ENCODE measurements around the gene FBL.
"Not testable (repeated sequence)": the region's sequence is repeated elsewhere in the genome, so short reads cannot be mapped to it uniquely, and the experiment has no call there.

FBL gene

GRCh38 chr19:39845933-39846677, at the start of gene FBL:
Gene FBL, minus strand, starts transcription at chr19:39846379. Its CDS starts 79 bp downstream, at chr19:39846300.
- DNase-seq (ENCODE audit: low spot score), result peak; percentile 99

GRCh38 chr19:39895096-39895495, 48.9 kb upstream of the FBL start:
- not testable (repeated sequence) for DNase-seq (ENCODE audit: low spot score)

GRCh38 chr19:39894236-39894606, 48.0 kb upstream of the FBL start:
- not testable (repeated sequence) for DNase-seq (ENCODE audit: low spot score)

GRCh38 chr19:39893366-39894235, 47.4 kb upstream of the FBL start:
- not testable (repeated sequence) for DNase-seq (ENCODE audit: low spot score)

GRCh38 chr19:39892506-39892902, 46.3 kb upstream of the FBL start:
- not testable (repeated sequence) for DNase-seq (ENCODE audit: low spot score)

- not testable (repeated sequence) for DNase-seq (ENCODE audit: low spot score)
These were observed 45.7 kb upstream of the FBL start for GRCh38 chr19:39891660-39892505.

- no peak for DNase-seq (ENCODE audit: low spot score)
These were observed 44.8 kb upstream of the FBL start for GRCh38 chr19:39890755-39891551.

- DNase-seq (ENCODE audit: low spot score), result not testable (repeated sequence)
These were observed 43.9 kb upstream of the FBL start for GRCh38 chr19:39889872-39890754.

- DNase-seq (ENCODE audit: low spot score), result not testable (repeated sequence)
These were observed 41.3 kb upstream of the FBL start for GRCh38 chr19:39887456-39887951.

GRCh38 chr19:39885821-39886554, 39.8 kb upstream of the FBL start:
- DNase-seq (ENCODE audit: low spot score), result not testable (repeated sequence)

GRCh38 chr19:39884721-39885120, 38.5 kb upstream of the FBL start:
- DNase-seq (ENCODE audit: low spot score), result not testable (repeated sequence)

GRCh38 chr19:39882645-39883044, 36.5 kb upstream of the FBL start:
- DNase-seq (ENCODE audit: low spot score), result not testable (repeated sequence)

- DNase-seq (ENCODE audit: low spot score), result not testable (repeated sequence)
These were observed 35.4 kb upstream of the FBL start for GRCh38 chr19:39881495-39882110.

- DNase-seq (ENCODE audit: low spot score), result not testable (repeated sequence)
These were observed 34.1 kb upstream of the FBL start for GRCh38 chr19:39880241-39880640.

GRCh38 chr19:39879796-39880195, 33.6 kb upstream of the FBL start:
- not testable (repeated sequence) for DNase-seq (ENCODE audit: low spot score)

GRCh38 chr19:39878866-39879265, 32.7 kb upstream of the FBL start:
- not testable (repeated sequence) for DNase-seq (ENCODE audit: low spot score)

GRCh38 chr19:39878398-39878797, 32.2 kb upstream of the FBL start:
- no peak for DNase-seq (ENCODE audit: low spot score)

GRCh38 chr19:39877982-39878381, 31.8 kb upstream of the FBL start:
- not testable (repeated sequence) for DNase-seq (ENCODE audit: low spot score)

GRCh38 chr19:39877488-39877887, 31.3 kb upstream of the FBL start:
- not testable (repeated sequence) for DNase-seq (ENCODE audit: low spot score)

All from hepatic stellate cell (primary cell).